Thoracic aorta (tissue), 2 donors: ENCODE data around the gene SLC7A4. TPM values are rescaled to one million over a fixed set of nuclear protein-coding genes. Genes with fewer than 3 reads are reported as not detected.

ENCODE experiments used
- ATAC-seq: fragments of 150-250 bp; one replicate; pipeline ENCODE4 v1.8.0; 2017; ENCODE audit warnings: low read depth; ENCODE audit not compliant: insufficient number of reproducible peaks, low FRiP score
- DNase-seq: peaks from one replicate; pipeline ENCODE4 v3.0.0-alpha.2; 2020; ENCODE audit warnings: low spot score
- H3K27ac ChIP-seq, 2 donors: fragments of 200-600 bp; sonication (generic); 1 replicate in 1 of 2; 2 replicates in 1 of 2; pipeline ENCODE4 v1.5.1; 2016; ENCODE audit warnings: mild to moderate bottlenecking in 2 of 2, moderate library complexity in 2 of 2
- H3K27me3 ChIP-seq: fragments of 200-600 bp; sonication (generic); replicated peaks from 2 replicates; pipeline ENCODE4 v1.6.0; 2016; ENCODE audit warnings: mild to moderate bottlenecking; ENCODE audit not compliant: insufficient read depth
- H3K36me3 ChIP-seq: fragments of 200-600 bp; sonication (generic); one replicate; pipeline ENCODE4 v1.5.1; 2016
- H3K4me1 ChIP-seq, 2 donors: fragments of 200-600 bp; sonication (generic); 1 replicate in 1 of 2; 2 replicates in 1 of 2; pipeline versions ENCODE4 v1.5.1 to v1.6.0; 2016; ENCODE audit warnings: low read depth in 2 of 2, mild to moderate bottlenecking in 1 of 2; ENCODE audit not compliant: control insufficient read depth in 1 of 2
- H3K4me3 ChIP-seq: fragments of 200-600 bp; sonication (generic); 2 replicates; pipeline ENCODE4 v1.5.1; 2016; ENCODE audit warnings: mild to moderate bottlenecking
- H3K9me3 ChIP-seq: fragments of 200-600 bp; sonication (generic); 2 replicates; pipeline ENCODE4 v1.5.1; 2016
- CTCF ChIP-seq: fragments of 200-600 bp; sonication (generic); IDR thresholded peaks from one replicate; pipeline ENCODE4 v1.5.1; 2019; ENCODE audit warnings: antibody characterized with exemption
- total RNA-seq, 2 donors: library from RNA; depleted of rRNA; stranded (reverse); fragments of >200 nt; gene quantifications; one replicate each; pipeline versions ENCODE4 v1.1.0 to v1.2.3, GENCODE V29; 2016

Gene SLC7A4
- total RNA-seq, 2 donors from 2014 or later, result 1.2 TPM; not detected in 1

GRCh38 chr22:21025266-21025665, 7.1 kb downstream of the SLC7A4 start:
- no peak overlapping the region for H3K27ac ChIP-seq

GRCh38 chr22:21022955-21023614, 9.3 kb downstream of the SLC7A4 start:
- no peaks in the 10 kb centered on the region for H3K36me3 ChIP-seq
- no peaks in the 10 kb centered on the region for H3K27me3 ChIP-seq
- ATAC-seq (no peak), DNase-seq (no peak)
- no peaks in the 10 kb centered on the region for H3K9me3 ChIP-seq
- no peak overlapping the region for H3K27ac ChIP-seq
- no peak overlapping the region for H3K4me3 ChIP-seq
- TF ChIP-seq CTCF, result no peak
- H3K4me1 ChIP-seq, result no peaks in the 10 kb centered on the region

More at GRCh38 chr22:21025266-21025665, 7.1 kb downstream of the SLC7A4 start:
- no peak for TF ChIP-seq CTCF
- H3K4me1 ChIP-seq, result no peaks in the 10 kb centered on the region
- H3K9me3 ChIP-seq, result no peaks in the 10 kb centered on the region
- H3K27me3 ChIP-seq, result no peaks in the 10 kb centered on the region
- DNase-seq (no peak), ATAC-seq (no peak)
- H3K4me3 ChIP-seq, result no peak overlapping the region
- no peaks in the 10 kb centered on the region for H3K36me3 ChIP-seq

- Histone ChIP-seq H3K27ac (no peak overlapping the region), H3K27me3 (no peaks in the 10 kb centered on the region), H3K36me3 (no peaks in the 10 kb centered on the region), H3K4me3 (no peak overlapping the region), H3K9me3 (no peaks in the 10 kb centered on the region), H3K4me1 (no peaks in the 10 kb centered on the region)
- DNase-seq, result no peak
- no peak for TF ChIP-seq CTCF
- ATAC-seq, result no peak
Observed at GRCh38 chr22:21022507-21022906, 9.9 kb downstream of the SLC7A4 start.

GRCh38 chr22:21020802-21021429, 11.4 kb downstream of the SLC7A4 start:
- peaks cover 0 to 1% of the 10 kb centered on the region in 2 donors for H3K4me1 ChIP-seq
- ATAC-seq (no peak), DNase-seq (no peak)
- TF ChIP-seq CTCF, result no peak
- no peaks in the 10 kb centered on the region for H3K27me3 ChIP-seq
- H3K36me3 ChIP-seq, result no peaks in the 10 kb centered on the region
- H3K27ac ChIP-seq, result no peak overlapping the region
- H3K9me3 ChIP-seq, result no peaks in the 10 kb centered on the region
- no peak overlapping the region for H3K4me3 ChIP-seq

- Histone ChIP-seq H3K9me3 (no peaks in the 10 kb centered on the region), H3K27ac (no peak overlapping the region), H3K4me1 (peaks cover 15 to 26% of the 10 kb centered on the region in 2 donors), H3K27me3 (no peaks in the 10 kb centered on the region), H3K4me3 (no peak overlapping the region), H3K36me3 (no peaks in the 10 kb centered on the region)
- no peak for ATAC-seq
- no peak for TF ChIP-seq CTCF
- DNase-seq, result no peak
Observed at GRCh38 chr22:21018314-21018713, 14.0 kb downstream of the SLC7A4 start.
